ENCODE results near the gene MYH10. TPM values are rescaled to one million over a fixed set of nuclear protein-coding genes. Genes with fewer than 3 reads are reported as not detected.

The MYH10 gene
- 293 TPM for total RNA-seq

DNA sequence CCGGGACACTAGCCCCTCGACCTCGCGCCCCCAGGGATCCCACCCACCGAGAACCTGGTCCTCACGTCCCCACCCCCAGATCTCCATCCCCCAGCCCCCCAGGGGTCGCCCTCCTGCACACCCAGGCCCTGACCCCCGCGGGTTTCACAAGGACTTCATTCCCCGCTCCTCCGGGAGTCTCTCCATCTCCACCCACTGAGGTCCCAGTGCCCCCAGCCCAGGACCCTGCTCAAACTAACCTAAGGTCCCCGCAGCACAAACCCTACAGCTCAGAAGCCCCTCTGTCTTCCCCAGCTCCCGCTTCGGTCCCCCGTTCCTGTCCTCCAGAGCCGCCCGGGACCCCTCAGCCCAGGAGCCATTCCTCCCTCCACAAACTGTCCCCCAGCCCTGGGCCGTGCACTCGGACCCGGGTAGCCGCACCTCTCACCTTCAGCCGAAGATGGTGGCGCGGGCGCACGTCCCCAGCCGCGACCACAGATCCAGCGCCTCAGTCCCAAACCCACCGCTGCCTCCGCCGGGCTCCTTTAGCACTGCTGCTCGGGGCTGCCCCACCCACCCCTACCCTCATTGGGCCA, at the start of gene MYH10:
TSS of gene MYH10 (minus strand) at position 499 of the 575 bp plus-strand sequence. CDS start 7,479 bp downstream, outside the sequence.

DNA sequence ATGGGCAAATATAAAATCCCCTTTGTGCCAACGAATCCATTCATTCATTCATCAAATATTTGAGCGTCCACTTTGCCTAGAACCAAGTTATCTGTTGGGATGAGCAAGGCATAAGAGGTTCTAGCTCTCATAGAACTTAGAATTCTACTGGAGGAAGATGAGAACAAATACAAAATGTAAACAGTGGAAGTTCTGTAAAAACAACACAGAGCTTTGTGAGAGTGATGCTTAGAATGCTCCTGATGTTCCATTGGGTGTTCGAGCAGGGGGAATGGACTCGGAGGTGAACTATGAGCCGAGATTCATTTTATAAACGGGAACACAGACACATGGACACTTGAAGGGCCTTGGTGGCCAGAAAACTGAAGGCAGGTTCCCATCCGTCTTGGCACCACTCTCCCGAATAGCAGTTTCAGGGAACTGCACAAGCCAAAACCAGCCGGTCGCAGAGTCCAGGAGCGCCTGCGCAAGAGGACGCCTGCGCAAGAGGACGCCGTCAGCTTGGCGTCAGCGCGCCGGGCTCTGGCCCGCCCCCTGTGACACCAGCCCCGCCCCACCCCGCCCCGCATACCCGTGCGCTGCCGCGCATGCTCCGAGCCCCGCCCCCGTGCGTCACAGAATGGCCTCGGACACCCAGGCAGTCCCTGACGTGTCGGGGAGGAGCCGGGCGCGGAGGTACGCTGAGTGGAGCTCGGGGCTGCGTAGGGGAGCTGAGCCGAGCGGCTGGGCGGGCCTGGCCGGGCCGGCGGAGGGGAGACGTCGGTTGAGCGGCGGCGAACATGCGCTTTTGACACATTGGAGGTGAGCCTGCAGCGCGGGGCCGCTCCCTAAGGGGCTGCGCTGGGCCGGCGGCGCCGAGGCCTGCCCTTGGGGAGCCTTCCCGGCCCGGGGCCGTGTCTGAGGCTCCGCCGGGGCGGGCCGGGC, 195.0 kb downstream of the MYH10 start, which contains the start of gene NDEL1:
TSS of gene NDEL1 (plus strand) at position 640 of the 924 bp plus-strand sequence. CDS start 8,388 bp downstream, outside the sequence.

Small RNA genes within 50 kb of the gene (small RNA-seq; reads per million reads assigned to genes)
- gene RNU7-43P (ENCODE audit: low replicate concordance), result not detected

Other genes with a start within 250 kb of the MYH10 start
- gene RPL26, start 247.5 kb downstream of the MYH10 start, total RNA-seq, result 2,001 TPM
- gene RNF222, start 232.9 kb downstream of the MYH10 start, total RNA-seq, result not detected
- 40.8 TPM for gene NDEL1, start 194.8 kb downstream of the MYH10 start, total RNA-seq
- gene CCDC42, start 114.1 kb upstream of the MYH10 start, total RNA-seq, result not detected
- gene SPDYE4, start 127.8 kb upstream of the MYH10 start, total RNA-seq, result not detected
- gene MFSD6L, start 168.6 kb upstream of the MYH10 start, total RNA-seq, result 3.0 TPM
- gene PIK3R6, start 236.9 kb upstream of the MYH10 start, total RNA-seq, result 1.6 TPM

Data from metanephros (tissue), 2 donors.